NCI-H1092 (cell line): ENCODE measurements around the gene ADGRG7.

ENCODE experiments used
- DNase-seq: peaks from one replicate; lab custom pipeline; 2025; lab: John Stamatoyannopoulos, UW

Gene ADGRG7

DNA sequence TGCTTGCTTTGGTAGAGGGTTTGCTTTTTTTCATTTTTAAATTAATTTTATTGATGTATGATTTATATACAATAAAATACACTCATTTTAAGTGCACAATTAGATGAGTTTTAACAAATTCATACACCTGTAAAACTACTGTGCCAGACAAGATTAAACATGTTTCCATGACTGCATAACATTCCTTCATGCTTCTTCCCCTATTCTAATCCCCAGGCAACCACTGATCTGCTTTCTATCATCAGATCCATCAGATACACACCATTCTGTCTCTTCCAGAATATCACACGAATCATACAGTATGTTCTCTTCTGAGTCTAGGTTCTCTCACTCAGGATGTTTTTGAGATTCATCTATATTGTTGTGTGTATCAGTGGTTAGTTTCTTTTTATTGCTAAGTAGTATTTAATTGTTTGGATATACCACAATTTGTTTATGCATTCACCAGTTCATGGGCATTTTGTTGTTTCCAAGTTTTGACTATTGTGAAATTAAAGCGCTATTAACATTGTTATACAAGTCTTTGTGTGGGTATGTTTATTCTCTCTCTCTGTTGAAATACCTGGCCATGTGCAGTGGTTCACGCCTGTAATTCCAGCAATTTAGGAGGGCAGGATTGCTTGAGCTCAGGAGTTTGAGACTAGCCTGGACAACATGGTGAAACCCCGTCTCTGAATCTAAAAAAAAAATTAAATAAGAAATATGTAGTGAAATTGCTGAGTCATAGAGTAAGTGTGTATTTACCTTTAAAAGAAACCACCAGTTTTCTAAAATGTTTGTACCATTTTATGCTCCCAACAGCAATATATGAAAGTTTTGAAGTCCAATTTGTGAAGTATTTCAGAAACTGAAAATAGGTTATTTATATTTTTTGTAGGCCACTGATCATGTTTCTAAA, 92.9 kb downstream of the ADGRG7 start:
- no peak for DNase-seq

DNA sequence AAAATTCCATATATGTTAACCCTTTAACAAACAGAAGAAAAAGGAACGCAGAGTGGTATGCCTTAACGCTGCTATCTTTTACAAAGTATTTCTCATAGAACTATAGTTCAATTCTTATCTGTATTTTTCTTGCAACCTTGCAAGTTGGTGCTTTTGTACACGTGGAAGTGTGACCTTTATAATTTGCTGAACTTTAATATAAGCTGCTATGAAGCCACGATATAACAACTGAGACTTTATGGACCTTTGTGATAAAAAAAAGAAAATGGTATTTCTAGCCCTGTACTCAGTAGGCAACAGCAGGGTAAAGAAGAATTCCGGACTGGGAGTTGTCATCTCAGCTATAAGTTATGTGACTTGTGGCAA, 93.6 kb downstream of the ADGRG7 start:
- no peak for DNase-seq

DNA sequence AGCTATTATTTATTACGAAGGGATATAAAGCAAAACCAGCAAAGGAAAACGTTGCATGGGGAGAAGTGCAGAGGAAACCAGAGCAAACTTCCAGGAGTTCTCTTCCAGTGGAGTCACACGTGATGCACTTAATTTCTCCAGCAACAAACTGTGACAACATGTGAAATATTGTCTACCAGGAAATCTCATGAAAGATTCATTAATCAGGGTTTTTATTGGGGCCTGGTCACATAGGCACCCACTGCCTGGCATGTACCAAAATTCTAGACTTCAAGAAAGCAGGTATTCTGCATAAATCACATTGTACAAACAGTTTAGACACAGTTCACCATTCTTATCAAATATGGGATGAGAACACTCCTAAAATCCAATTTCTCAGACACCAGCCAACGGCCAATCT, 94.5 kb downstream of the ADGRG7 start:
- no peak for DNase-seq

DNA sequence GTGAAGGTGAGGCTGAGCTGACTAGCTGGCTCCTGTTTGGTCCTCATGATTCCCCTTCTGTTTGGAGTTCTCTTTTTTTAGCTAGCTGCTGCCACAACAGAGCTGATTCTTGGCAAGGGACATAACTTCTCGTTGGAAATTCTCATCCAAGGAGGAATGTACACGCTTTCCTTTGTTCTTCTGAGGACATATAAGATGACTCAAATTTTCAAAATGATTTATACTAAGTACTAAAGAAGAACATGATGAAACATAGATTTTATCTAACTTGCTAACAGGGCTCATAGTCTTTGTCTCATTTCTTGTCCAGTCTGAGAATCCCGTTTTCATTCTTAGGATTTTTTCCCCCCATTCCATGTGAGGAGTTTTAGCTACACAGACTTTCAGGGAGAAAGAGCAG, 97.0 kb downstream of the ADGRG7 start:
- DNase-seq = no peak

DNA sequence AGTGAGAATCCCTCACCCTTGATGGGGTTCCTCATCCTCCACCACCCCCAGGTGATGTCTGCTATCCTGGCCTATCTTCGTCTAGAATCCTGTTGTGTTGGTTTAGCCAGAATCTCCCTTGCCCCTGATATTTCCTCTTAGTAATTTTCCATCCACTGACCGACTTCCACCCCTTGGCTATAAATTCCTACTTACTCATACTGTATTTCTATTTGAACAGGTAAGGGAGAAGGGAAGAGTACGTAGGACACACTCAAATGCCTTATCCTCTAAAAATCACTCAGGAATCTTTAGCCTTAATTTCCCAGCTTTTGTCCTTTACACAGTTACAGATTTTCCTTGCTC, 99.2 kb downstream of the ADGRG7 start:
- DNase-seq = no peak

DNA sequence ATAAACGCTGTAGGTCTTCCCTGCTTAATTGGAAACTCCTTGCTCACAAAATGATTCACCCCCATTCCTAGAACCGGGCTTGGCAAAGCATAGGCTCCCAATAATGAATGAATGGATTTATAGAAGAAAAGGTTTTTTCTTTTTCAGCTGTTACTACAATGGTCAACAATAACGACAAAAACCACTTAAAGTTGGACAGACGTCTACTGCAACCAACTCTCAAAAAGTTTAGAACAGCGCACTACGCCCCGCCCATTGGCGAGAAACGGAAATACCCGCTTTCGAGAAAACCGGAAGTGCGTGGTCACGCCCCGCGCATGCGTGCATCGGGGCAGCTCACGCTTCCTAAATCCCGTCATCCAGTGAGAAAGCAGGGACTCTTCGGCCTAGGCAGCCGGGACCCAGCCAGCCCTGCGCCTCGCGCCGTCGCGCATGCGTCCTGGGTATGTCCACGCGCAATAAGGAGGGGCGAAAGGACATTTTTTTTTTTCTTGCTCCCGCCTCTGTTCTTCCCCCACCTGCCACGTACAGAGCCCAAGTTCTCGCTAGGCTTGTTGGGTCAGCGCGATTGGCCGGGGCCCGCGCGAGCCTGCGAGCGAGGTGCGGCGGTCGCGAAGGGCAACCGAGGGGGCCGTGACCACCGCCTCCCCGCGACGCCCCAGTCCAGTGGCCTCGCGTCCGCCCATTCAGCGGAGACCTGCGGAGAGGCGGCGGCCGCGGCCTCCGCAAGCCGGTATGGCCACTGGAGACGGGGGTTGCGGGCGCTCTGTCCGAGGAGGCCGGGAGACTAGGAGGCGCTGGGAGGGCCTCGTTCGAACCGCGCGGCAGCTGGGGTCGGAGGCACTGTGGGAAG, 99.8 kb downstream of the ADGRG7 start, which contains the start of gene TFG:
Gene TFG (plus strand): TSS at position 506 of the 853 bp plus-strand sequence. CDS start 4,192 bp downstream, outside the sequence.
- peak; percentile 97 for DNase-seq

DNA sequence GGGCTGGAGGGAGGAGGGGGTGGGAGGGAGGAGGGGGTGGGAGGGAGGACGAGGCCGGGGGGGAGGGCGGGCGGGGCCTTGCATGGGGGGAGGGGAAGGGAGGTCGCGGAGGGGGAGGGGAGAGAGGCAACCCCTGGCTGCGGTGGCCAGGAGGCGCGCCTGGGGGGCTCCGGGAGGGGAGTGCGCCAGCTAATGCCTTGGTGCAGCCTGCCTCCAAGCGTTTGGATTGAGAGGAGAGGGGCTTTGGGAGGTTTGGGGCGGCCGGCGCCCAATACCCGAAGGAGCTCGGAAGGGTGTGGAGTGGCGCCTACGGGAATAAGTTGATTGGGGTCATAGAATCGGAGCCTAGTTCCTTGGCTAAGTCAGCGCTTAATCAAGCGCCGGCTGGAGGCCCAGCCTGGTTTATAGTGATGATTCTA, 100.5 kb downstream of the ADGRG7 start:
- DNase-seq = peak; percentile 11

DNA sequence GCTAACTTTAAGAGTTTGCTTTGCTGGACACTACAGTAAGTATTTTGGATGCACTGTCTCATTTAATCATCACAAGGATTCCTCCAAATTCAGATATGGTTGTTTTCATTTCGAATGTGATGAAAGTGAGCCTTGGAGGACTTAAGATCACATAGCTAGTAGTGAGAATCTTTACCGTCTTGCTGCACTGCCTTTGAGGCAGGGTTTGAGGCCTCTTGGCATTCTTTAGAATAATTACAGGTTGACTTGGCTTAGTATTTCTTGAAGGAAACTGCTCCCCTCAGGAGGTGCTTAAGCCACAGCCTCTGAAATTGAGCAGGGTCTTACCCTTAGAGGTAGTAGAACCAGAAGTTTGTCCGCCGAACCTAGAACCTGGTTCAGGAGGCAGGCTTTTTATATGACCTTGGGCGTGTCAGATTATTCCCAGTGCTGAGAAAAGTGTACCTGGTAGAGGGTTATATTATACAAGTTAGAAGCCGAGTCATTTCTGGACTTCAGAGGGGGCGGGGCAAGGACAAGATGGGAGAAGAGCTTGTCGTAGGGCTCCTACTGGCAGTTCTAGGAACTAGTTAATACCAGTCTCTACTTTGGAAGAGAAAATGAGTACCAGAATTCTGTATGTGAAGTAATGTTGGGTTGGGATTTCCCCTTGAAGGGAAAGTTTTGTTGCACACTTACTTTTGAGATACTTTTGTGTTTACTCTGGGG, 101.0 kb downstream of the ADGRG7 start:
- DNase-seq = no peak

DNA sequence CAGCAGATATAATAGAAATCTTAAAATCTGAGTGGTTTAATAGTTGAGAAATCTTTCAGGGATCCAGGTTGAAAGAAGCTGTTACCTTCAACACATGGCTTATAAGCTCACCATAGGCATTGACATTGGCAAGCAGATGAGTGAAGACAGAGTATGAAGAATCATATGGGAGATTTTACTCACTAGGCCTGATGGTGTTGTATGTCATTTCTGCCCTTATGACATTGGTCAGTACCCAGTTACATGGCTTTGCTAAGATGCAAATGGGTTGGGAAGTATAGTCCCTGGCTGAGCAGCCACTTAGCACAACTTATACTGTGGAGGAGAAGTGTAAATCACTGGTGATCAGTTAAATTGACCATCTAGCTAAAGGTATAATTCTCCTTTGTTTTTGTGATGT, 105.8 kb downstream of the ADGRG7 start:
- no peak for DNase-seq

DNA sequence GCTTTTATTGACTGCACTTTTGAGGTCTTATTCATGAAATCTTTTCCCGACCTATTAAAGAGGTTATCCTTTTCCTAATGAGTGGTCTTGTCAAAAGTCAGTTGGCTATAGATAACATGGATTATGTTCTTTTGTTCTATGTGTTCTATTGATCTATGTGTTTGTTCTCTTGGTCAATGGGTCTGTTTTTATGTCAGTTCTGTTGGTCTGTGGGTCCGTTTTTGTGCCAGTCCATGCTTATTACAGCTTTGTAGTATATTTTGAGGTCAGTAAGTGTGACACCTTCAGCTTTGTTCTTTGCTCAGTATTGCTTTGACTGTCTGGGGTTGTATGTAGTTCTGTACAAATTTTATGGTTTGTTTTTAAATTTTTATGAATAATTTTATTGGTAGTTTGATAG, 107.7 kb downstream of the ADGRG7 start:
- no peak for DNase-seq

DNA sequence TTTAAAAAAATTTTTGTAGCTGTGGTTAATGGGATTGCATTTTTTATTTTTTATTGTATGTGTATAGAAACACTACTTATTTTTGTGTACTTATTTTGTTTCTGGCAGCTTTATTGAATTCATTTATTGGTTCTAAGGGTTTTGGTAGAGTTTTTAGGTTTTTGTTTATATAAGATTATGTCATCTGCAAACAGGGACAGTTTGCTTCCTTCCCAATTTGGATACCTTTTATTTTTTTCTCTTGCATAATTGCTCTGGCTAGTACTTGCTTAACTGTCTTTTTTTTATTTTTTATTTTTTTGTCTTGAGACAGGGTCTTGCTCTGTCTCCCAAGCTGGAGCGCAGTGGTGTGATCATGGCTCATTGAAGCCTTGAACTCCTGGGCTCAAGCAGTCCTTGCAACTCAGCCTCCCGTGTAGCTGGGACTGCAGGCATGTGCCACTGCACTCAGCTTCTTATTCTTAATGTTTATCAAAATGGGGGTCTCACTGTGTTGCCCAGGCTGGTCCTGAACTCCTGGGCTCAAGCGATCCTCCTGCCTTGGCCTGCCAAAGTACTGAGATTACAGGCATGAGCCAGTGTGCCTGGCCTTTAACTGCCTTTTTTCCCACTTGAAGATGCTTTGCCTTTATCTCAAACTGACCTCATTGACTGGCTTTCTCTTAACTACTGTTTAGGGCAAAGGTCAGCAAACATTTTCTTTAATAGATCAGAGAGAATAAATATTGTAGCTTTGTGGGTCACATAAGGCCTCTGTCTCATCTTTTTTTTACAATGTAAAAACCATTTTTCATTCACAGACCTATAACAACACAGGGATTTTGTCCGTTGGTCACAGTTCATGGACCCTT, 108.5 kb downstream of the ADGRG7 start:
- DNase-seq = no peak

DNA sequence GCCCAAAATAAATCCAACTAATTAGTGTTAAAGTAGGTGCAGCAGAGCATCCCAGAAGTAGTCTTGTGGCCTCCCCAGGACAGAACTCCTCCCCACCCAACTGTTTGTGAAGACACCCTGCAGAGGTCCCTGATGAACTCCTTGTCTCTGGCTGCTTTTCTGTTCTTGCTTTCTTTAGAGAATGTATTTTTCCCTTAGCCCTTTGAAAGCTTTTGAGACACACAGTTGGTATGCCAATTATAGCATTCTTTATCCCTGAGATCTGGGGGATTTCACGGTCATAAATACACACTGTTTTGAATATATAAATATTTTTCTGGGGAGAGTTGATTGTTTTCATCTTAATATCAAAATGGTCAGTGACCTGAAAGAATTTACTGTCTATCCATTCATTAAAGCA, 109.7 kb downstream of the ADGRG7 start:
- DNase-seq = no peak

DNA sequence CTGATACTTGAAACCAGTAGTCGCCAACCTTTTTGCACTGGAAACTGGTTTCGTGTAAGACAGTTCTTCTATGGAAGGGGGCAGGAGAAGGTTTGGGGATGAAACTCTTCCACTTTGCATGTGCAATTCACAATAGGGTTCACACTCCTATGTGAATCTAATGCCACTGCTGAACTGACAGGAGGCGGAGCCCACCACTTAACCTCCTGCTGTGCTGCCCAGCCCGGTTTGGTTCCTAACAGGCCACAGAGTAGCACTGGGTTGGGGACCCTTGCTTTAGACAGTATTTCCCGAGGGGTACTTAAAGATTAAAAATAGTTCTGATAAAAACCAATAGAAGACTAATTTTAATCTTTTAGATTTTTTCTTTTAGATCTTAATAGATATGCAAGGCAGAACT, 111.0 kb downstream of the ADGRG7 start:
- no peak for DNase-seq

DNA sequence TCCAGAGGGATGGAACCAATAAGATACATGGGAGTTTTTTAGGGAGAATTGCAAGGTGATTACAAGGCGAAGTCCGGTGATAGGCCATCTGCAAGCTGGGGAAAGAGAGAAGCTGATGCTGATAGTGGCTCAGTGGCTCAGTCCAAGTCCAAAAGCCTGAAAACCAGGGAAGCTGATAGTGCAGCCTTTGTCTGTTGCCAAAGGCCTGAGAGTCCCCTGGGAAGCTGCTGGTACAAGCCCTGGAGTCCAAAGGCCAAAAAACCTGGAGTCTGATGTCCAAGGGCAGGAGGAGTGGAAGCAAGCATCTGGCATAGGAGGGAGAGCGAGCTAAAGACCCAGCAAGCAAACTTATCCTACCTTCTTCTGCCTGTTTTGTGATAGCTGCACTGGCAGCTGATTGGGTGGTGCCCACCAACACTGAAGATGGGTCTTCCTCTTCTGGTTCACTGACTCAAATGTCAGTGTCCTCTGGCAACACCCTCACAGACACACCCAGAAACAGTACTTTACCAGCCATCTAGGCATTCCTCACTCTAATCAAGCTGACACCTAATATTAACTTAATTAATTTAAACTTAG, 116.6 kb downstream of the ADGRG7 start:
- DNase-seq = no peak

DNA sequence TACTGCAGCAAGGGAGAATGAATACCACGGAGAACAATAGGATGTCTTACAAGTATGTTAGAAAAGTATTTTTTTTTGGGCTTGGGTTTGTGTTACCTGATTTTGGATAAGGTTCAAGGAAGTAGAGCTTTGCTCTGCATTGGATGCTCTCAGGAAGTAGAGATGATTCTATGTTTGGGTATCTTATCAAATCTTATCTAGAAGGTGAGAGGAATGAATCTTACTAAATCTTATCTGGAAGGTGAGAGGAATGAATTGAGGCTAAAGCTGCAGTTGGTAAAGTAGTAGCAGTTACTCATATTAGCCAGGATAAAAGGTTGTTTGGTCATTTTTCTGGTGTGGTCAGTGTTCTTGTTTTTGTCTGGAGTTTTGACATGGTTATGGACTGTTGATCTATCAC, 117.3 kb downstream of the ADGRG7 start:
- no peak for DNase-seq

DNA sequence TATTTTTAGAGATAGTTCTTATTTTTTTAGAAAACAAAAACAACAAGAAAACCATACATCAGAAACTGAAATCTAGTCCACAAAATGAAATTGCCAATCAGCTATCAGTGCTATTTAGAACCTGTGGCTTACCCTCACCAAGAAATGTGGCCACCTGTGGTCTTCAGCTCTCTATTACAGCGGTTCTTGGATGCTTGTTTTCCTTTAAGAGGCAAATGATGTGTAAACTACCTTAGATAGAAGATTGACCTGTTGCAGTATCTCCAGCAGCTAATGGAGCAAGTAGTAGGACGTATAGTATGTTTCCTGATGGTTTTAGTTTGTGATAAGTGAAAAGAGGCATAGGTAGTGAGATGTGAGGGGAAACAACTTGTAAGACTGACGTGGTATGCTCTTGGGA, 121.1 kb downstream of the ADGRG7 start:
- DNase-seq = no peak

DNA sequence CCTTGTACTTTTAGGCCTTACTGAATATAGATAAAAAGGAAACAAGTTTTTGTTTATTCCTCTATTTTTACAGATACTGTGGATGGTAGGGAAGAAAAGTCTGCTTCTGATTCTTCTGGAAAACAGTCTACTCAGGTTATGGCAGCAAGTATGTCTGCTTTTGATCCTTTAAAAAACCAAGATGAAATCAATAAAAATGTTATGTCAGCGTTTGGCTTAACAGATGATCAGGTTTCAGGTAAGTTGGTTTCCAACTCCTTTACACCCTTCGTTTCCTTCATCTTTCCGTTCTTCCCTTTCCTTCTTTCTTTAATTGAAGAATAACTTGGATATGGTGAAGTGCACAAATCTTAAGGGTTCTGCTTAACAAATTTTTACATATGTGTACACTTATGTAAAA, 123.0 kb downstream of the ADGRG7 start:
- no peak for DNase-seq

DNA sequence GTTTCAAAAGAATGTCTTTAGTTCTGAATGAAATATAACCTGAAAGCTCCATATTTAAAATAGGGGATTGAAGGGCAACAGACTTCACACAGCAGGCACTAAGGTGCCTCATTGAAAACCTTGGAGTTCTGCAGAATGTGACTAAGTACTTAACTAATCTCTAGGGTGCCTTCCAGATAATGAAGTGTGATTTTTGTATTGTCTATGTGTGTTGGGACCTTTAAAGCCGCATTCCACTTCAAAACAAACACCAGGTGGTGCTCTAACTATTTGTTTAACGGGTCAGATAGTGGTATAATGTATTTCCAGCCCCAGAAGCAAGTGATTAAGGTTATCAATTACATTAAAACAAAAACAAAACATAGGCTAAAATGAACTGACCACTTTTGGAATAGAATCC, 127.9 kb downstream of the ADGRG7 start:
- no peak for DNase-seq

DNA sequence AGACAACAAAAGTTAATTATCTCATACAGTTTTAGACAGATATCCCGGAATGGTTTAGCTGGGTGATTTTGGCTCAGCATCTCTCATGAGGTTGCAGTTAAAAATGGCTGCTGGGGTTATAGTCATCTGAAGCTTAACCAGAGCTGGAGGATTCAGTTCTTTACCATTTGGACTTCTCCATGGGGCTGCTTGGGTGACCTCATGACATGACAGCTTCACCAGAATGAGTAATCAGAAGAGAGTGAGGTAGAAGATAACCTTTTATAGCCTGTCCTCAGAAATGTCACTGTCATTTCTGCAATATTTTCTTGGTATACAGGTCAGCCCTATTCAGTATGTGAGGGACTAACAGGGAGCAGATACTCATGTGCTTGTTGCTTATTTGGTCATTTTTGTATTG, 130.8 kb downstream of the ADGRG7 start:
- no peak for DNase-seq

DNA sequence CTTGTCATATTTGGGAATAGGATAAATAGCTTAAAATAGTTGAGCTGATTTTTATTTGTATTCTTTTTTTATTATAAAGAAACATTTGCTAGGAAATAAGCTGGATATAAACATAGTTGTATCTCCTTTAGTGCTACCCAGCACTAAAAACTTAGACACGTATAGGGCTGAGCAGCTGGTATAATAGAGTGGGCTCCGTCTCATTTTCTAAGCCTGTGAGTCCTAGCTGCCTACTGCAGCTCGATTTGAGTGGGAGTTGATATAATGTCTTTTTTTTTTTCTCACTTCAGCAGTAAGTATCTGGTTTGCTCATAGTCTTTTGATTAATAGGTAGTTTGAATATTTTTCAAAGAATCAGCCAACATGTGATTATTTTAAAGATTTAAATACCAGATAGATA, 134.1 kb downstream of the ADGRG7 start:
- DNase-seq = no peak

DNA sequence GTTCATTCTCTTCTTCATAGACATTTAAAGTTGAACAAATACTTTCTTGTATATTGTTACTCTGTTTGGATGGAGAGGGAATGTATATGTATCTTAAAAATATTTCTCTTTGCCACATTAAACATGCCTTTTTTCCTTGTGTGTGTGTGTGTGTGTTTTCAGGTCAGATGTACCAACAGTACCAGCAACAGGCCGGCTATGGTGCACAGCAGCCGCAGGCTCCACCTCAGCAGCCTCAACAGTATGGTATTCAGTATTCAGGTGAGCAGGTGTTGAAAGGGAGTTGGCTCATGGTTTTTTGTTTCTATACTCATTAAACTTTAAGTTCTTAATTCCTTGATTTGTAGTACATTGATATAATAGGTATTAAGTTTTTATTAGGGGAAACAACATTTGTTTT, 135.3 kb downstream of the ADGRG7 start:
- DNase-seq = no peak
